ENCODE results near the gene ASXL1. TPM values are rescaled to one million over a fixed set of nuclear protein-coding genes. Genes with fewer than 3 reads are reported as not detected.

ASXL1 gene
- total RNA-seq, 1 donor from 2014 or later = 79.1 TPM

DNA sequence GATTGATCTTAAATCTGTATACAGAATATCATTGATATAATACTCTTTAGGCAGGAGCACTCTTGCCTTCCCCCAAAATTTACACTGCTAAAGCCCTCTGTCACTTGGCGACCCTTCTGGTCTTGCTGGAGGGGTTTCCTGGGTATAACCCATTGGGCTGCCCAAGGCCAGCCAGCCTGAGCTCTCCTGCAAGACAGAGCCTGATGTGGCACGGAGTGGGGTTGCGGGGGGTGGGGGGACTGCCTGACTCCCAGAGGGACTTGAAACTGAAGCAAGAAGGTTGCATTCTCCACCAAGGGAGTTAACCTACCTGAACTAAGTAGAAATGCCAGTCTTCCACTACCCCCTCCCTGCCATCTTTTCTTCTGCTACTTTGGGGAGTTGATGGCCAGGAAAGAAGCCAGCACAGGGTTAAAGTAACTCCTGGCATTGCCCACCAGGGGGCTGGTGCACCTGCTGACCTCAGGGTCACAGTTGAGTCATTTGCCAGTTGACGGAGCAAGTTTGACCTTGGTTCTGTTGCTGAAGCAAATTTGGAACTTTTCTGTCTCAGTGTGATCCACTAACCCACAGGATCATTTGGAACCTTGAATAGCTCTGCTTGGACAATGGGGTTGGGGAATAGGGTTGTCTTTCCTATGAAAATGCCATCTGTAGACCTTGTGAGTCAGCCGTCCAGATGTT, 79.4 kb downstream of the ASXL1 start:
- TF ChIP-seq, protein P1, sequence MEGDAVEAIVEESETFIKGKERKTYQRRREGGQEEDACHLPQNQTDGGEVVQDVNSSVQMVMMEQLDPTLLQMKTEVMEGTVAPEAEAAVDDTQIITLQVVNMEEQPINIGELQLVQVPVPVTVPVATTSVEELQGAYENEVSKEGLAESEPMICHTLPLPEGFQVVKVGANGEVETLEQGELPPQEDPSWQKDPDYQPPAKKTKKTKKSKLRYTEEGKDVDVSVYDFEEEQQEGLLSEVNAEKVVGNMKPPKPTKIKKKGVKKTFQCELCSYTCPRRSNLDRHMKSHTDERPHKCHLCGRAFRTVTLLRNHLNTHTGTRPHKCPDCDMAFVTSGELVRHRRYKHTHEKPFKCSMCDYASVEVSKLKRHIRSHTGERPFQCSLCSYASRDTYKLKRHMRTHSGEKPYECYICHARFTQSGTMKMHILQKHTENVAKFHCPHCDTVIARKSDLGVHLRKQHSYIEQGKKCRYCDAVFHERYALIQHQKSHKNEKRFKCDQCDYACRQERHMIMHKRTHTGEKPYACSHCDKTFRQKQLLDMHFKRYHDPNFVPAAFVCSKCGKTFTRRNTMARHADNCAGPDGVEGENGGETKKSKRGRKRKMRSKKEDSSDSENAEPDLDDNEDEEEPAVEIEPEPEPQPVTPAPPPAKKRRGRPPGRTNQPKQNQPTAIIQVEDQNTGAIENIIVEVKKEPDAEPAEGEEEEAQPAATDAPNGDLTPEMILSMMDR (IDR thresholded peaks at IDR 0.05) = peak; percentile 11
- Histone ChIP-seq H3K4me1 (no peaks in the 10 kb centered on the region), H3K36me3 (peaks cover 82% of the 10 kb centered on the region), H3K27me3 (no peaks in the 10 kb centered on the region), H3K9me3 (no peaks in the 10 kb centered on the region), H3K27ac (no peak overlapping the region), H3K4me3 (no peak overlapping the region)
- DNase-seq (no peak), ATAC-seq (no peak)
- intact Hi-C loops (cut with DNase I) = no loop called here

DNA sequence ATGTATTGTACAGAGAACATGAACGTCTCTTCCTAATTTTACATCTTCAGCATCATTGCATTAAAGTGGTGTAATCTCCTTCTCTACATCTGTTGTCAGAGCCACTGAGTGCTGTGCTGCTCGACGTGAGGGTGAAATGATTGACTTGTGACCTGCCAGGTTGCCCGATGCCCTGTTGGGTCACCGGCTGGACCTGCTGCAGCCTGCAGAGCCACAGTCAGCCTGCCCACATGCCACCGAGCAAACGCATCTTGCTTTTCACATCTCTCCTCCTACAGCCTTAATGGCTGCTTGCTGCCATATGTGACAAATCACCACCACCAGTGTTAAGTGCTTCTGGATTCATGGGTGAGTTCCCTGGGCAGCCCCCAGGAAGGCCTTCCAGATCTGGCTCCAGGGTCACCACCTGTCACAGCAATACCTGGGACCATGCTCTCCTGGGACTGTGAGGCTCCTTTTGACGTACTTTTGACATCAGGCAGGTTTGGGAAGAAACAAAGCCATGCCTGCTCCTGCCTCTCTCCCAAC, 80.3 kb downstream of the ASXL1 start:
- no peak overlapping the region for H3K4me3 ChIP-seq

DNA sequence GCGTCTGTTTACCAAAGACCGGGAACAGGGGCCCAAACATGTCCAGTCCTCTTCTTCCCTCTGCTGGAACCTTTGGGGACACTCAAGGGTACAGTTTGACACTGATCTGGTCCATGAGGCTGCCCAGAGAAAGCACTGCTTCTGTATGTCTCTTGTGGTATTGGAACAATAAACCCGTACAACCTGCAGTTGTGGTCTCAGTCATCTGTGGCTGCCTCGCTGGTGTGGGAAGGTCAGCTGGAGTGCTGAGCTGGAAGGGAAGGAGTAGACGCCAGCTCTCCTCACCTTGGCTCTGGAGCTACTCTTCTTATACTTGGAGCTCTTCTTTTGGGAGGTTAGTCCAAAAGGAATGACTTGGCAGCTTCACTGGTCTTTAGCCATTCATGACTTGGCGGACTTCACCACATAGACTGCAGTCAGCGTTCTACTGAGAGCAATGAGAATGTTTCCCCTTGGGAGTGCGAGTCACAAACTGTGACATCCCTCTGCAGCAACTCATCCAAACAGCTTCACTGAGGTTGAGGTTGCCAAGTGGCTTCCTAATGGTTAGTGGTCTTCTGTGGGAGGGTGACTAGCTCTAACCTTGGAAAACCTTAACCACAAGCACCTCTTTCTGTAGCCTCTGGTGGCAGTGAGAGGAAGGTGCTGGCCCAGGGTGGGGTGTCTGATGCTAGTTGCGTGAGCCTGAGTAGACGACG, 81.2 kb downstream of the ASXL1 start:
- H3K27ac ChIP-seq = no peak overlapping the region
- DNase-seq (no peak), ATAC-seq (no peak)
- H3K36me3 ChIP-seq = peaks cover 65% of the 10 kb centered on the region
- H3K4me1 ChIP-seq = no peaks in the 10 kb centered on the region
- intact Hi-C loops (cut with DNase I) = no loop called here
- no peaks in the 10 kb centered on the region for H3K27me3 ChIP-seq
- H3K9me3 ChIP-seq = no peaks in the 10 kb centered on the region
- TF ChIP-seq, protein P1 (IDR thresholded peaks at IDR 0.05) = no peak
- H3K4me3 ChIP-seq = no peak overlapping the region

More for the DNA sequence above, 80.3 kb downstream of the ASXL1 start:
- Histone ChIP-seq H3K4me1 (no peaks in the 10 kb centered on the region), H3K36me3 (peaks cover 74% of the 10 kb centered on the region), H3K27ac (no peak overlapping the region), H3K27me3 (no peaks in the 10 kb centered on the region), H3K9me3 (no peaks in the 10 kb centered on the region)
- ATAC-seq = no peak
- intact Hi-C loops (cut with DNase I) = no loop called here
- no peak for DNase-seq
- TF ChIP-seq, protein P1 (IDR thresholded peaks at IDR 0.05) = no peak

DNA sequence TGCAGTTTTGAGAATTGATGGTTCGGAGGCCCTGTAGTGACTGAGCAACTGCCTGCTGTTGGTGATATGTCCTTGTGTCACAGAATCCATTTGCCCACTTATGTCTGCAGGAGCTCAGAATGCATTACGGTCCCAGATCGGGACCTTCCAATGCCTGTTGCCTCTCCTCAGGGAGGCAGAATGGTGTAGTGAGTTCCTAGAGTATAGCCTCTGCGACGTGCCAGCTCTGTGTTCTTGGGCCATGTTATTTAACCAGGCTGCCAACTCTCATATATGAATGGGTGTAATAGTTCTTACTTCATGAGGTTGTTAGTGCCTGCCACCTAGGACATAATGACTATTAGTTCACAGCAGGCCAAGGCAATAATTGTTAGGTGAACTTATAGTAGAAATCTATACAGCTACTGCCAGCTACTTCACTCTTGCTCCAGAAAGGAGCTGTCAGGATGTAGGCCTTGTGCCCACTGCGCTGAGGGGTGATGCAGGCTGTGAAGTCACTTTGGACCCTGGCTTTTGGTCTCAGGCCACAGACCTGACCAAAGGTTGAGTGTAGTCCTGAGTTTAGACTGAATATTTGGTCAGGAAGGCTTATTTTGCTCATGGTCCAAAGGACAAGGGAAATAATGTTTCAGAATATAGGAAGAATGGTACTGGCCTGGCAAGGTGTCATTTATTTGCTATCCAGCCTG, 82.1 kb downstream of the ASXL1 start:
- no peaks in the 10 kb centered on the region for H3K27me3 ChIP-seq
- H3K9me3 ChIP-seq = no peaks in the 10 kb centered on the region
- H3K36me3 ChIP-seq = peaks cover 57% of the 10 kb centered on the region
- H3K4me1 ChIP-seq = no peaks in the 10 kb centered on the region
- ATAC-seq = no peak
- no peak overlapping the region for H3K27ac ChIP-seq
- no peak overlapping the region for H3K4me3 ChIP-seq
- TF ChIP-seq, protein P1 (IDR thresholded peaks at IDR 0.05) = no peak
- intact Hi-C loops (cut with DNase I) = no loop called here
- DNase-seq = no peak

DNA sequence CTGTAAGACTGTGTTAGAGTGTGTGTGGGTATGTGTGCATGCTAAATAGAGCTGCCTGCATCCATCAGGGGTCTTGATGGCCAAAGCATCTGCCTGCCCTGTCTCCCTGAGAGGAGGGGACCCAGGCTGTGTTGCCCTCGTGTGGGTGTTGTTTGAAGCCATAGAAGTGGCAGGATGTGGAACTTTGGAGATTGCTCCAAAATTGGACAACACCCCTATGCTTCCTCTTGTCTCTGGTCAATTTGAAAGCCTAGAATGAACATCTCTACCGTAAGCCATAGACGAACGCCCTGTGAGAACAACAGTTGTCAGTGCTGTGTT, 82.6 kb downstream of the ASXL1 start:
- ATAC-seq (no peak), DNase-seq (no peak)
- Histone ChIP-seq H3K4me1 (peaks cover 2% of the 10 kb centered on the region), H3K4me3 (no peak overlapping the region), H3K36me3 (peaks cover 57% of the 10 kb centered on the region), H3K27ac (no peak overlapping the region), H3K27me3 (no peaks in the 10 kb centered on the region), H3K9me3 (no peaks in the 10 kb centered on the region)
- TF ChIP-seq, protein P1 (IDR thresholded peaks at IDR 0.05) = no peak
- intact Hi-C loops (cut with DNase I) = no loop called here

All from upper lobe of right lung (tissue), 1 donor.